SIG-M5 treated with dmso at 0.1 percent for 504 hours (cell line): ENCODE data around the gene RASGRF2.

Experiments
- DNase-seq: peaks from one replicate; lab custom pipeline; 2025; ENCODE audit not compliant: unreplicated experiment; lab: John Stamatoyannopoulos, UW

The RASGRF2 gene

GRCh38 chr5:80959768-80960442 lies at the start of gene RASGRF2:
RASGRF2 (plus strand) TSS chr5:80960363; CDS start chr5:80960739, 376 bp downstream.
- DNase-seq, result no peak

- DNase-seq, result no peak
Measured at GRCh38 chr5:80912479-80912878, 47.7 kb upstream of the RASGRF2 start.

GRCh38 chr5:80915716-80916115 lies 44.4 kb upstream of the RASGRF2 start:
- DNase-seq, result no peak

GRCh38 chr5:80916676-80917075 lies 43.5 kb upstream of the RASGRF2 start:
- no peak for DNase-seq

- no peak for DNase-seq
Measured at GRCh38 chr5:80917631-80918030, 42.5 kb upstream of the RASGRF2 start.

GRCh38 chr5:80919678-80920196 lies 40.4 kb upstream of the RASGRF2 start:
- DNase-seq, result no peak

- no peak for DNase-seq
Measured at GRCh38 chr5:80920333-80920732, 39.8 kb upstream of the RASGRF2 start.

- no peak for DNase-seq
Measured at GRCh38 chr5:80921026-80921425, 39.1 kb upstream of the RASGRF2 start.

GRCh38 chr5:80925931-80926330 lies 34.2 kb upstream of the RASGRF2 start:
- DNase-seq, result peak; percentile 81

GRCh38 chr5:80926536-80926935 lies 33.6 kb upstream of the RASGRF2 start:
- DNase-seq, result no peak

GRCh38 chr5:80926979-80927656 lies 33.0 kb upstream of the RASGRF2 start:
- DNase-seq, result peak; percentile 75

GRCh38 chr5:80928073-80928472 lies 32.1 kb upstream of the RASGRF2 start:
- DNase-seq, result no peak

GRCh38 chr5:80930940-80931339 lies 29.2 kb upstream of the RASGRF2 start:
- no peak for DNase-seq

GRCh38 chr5:80931411-80931810 lies 28.8 kb upstream of the RASGRF2 start:
- DNase-seq, result no peak

GRCh38 chr5:80933036-80933435 lies 27.1 kb upstream of the RASGRF2 start:
- DNase-seq, result no peak

- no peak for DNase-seq
Measured at GRCh38 chr5:80934751-80935150, 25.4 kb upstream of the RASGRF2 start.

- DNase-seq, result no peak
Measured at GRCh38 chr5:80935811-80936385, 24.3 kb upstream of the RASGRF2 start.

- no peak for DNase-seq
Measured at GRCh38 chr5:80936881-80937280, 23.3 kb upstream of the RASGRF2 start.

- no peak for DNase-seq
Measured at GRCh38 chr5:80937584-80938356, 22.4 kb upstream of the RASGRF2 start.

- DNase-seq, result no peak
Measured at GRCh38 chr5:80941496-80941895, 18.7 kb upstream of the RASGRF2 start.

GRCh38 chr5:80951366-80951765 lies 8.8 kb upstream of the RASGRF2 start:
- DNase-seq, result no peak
